ENCODE results near the gene DAND5. TPM values are rescaled to one million over a fixed set of nuclear protein-coding genes. Genes with fewer than 3 reads are reported as not detected.
A peak's percentile ranks its signal among the peaks of the same experiment; 100 is the strongest.

Gene DAND5
- total and polyA plus RNA-seq, 9 donors = 0.11 to 0.15 TPM; not detected in 7

GRCh38 chr19:13008926-13009787, 39.8 kb downstream of the DAND5 start:
- intact Hi-C loops (cut with DNase I) = loop anchor here in 1 of 4 donors (10.0 kb wide), 1 partner anchor 46 kb away; no protein-coding TSS in a partner anchor
- Histone ChIP-seq H3K36me3 (no peaks in the 10 kb centered on the region), H3K4me3 (peak overlapping the region; percentile 9), H3K4me1 (ENCODE audit: insufficient read depth) (peaks cover 59% of the 10 kb centered on the region), H3K27ac (peak overlapping the region; percentile 58 to 75), H3K9me3 (no peaks in the 10 kb centered on the region), H3K27me3 (no peaks in the 10 kb centered on the region)
- TF ChIP-seq CTCF (IDR thresholded peaks at IDR 0.05) (no peak), POLR2A (IDR thresholded peaks at IDR 0.05) (no peak), EP300 (IDR thresholded peaks at IDR 0.05) (no peak)
- WGBS, 3 donors = 80 to 86% (median 82%) methylated on average over 28 of the region's 28 CpGs
- peak in 2 of 5 donors; percentile 35 to 52 for DNase-seq

GRCh38 chr19:13010038-13010991, 40.9 kb downstream of the DAND5 start:
- H3K4me3 ChIP-seq = peak overlapping the region; percentile 9
- no peaks in the 10 kb centered on the region for H3K9me3 ChIP-seq
- intact Hi-C loops (cut with DNase I) = no loop called here
- no peaks in the 10 kb centered on the region for H3K27me3 ChIP-seq
- no peaks in the 10 kb centered on the region for H3K36me3 ChIP-seq
- peaks cover 67% of the 10 kb centered on the region for H3K4me1 ChIP-seq (ENCODE audit: insufficient read depth)
- TF ChIP-seq CTCF (IDR thresholded peaks at IDR 0.05) = no peak
- no peak for TF ChIP-seq POLR2A (IDR thresholded peaks at IDR 0.05)
- no peak for TF ChIP-seq EP300 (IDR thresholded peaks at IDR 0.05)
- H3K27ac ChIP-seq = peak overlapping the region in 1 of 2 donors; percentile 58
- peak in 4 of 5 donors; percentile 64 to 72 (median 66) for DNase-seq
- 57 to 68% (median 67%) methylated on average over 62 of the region's 62 CpGs for WGBS, 3 donors

- Histone ChIP-seq H3K4me3 (peak overlapping the region; percentile 46), H3K27me3 (no peaks in the 10 kb centered on the region), H3K4me1 (ENCODE audit: insufficient read depth) (peaks cover 68% of the 10 kb centered on the region), H3K27ac (peak overlapping the region in 1 of 2 donors; percentile 58), H3K36me3 (no peaks in the 10 kb centered on the region), H3K9me3 (no peaks in the 10 kb centered on the region)
- no peak for TF ChIP-seq CTCF (IDR thresholded peaks at IDR 0.05)
- no peak for TF ChIP-seq EP300 (IDR thresholded peaks at IDR 0.05)
- TF ChIP-seq POLR2A (IDR thresholded peaks at IDR 0.05) = no peak
- intact Hi-C loops (cut with DNase I) = no loop called here
- 46 to 59% (median 58%) methylated on average over 38 to 39 of the region's 39 CpGs for WGBS, 3 donors
- no peak for DNase-seq
These were observed 41.7 kb downstream of the DAND5 start for GRCh38 chr19:13010992-13011652.

Data from ovary (tissue), 9 donors.